ENCODE data around the gene REEP6.
A peak's percentile ranks its signal among the peaks of the same experiment; 100 is the strongest.
"Not testable (repeated sequence)": the region's sequence is repeated elsewhere in the genome, so short reads cannot be mapped to it uniquely, and the experiment has no call there.

The REEP6 gene

DNA sequence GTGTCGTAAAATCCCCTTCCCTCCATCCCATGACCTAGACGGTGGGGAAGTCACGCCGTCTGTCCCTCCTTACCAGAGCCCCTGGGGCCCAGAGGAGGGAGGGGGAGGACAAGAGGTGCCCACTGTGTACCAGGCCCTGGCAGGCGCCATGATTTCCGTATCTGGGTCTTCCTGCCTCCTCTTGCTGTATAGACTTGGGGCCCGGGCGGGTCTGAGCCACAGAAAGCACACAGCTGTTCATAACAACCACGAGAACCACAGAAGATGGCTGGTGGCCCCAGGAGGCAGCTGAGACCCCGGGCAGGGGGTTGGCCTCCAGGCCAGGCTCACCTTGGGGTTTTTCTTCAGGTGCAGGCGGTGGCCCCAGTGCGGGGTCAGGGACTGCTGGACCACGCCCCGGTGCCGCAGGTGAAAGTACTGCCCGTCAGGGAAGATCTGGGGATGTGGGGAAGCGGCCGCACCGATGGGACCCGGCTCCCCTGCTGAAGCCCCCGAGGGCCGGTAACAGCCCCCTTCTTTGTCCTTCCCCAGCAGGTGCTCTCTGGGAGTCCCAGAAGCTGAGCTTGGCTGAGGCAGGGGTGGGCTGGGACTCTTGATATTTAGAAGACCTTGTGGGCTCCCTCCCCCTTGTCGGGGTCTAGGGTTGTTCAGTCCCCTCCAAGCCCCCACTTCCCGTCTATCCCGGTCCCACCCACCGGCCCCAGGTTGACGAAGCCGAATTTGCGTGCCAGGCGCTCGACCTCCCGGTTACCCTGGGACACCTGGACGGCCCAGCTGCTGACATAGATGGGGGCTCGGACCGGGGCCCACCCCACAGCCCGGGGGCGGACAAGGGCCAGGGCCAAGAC, 1.3 kb upstream of the REEP6 start:
- no peak for DNase-seq (ENCODE audit: low spot score)

DNA sequence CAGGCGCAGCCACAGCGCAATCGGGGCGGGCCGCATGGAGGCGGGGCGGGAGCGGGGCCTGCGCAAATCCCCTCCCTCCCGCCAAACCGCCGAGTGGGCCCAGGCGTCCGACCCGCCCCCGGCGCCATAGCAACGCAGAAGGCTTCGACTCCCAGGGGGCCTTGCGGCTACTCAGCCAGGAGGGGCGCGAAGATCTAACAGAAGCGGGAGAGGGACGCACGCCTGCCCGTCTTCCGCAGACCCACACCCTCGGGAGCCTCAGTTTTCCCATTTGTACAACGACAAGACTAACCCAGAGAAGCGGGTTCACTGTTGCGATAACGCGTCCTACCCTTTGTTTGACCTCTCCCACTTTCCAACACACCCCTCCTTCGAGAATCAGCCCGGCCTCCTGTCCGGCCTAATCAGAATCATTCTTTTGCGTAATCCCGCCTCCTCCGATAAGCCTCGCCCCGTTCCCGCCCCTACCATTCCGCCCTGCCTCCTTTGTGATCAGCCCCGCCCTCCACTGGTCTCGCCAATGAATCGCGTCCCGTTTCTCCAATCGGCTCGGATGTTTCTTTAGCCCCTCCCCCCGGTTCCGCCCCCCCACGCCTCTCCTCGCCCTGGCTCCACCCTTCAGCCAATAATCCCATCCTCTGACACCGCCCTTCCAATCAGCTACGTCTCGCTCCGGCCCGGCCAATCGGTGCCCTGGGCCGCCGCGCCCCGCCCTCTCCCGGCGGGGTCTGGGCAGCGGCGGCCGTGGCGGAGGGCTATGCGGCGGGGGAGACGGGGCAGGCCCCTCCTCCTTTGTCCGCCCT, 469 bp upstream of the REEP6 start, which contains the start of gene PCSK4:
TSS of gene PCSK4 (minus strand) at position 40 of the 803 bp plus-strand sequence. CDS start at position 36, 4 bp downstream.
- peak; percentile 98 for DNase-seq (ENCODE audit: low spot score)

DNA sequence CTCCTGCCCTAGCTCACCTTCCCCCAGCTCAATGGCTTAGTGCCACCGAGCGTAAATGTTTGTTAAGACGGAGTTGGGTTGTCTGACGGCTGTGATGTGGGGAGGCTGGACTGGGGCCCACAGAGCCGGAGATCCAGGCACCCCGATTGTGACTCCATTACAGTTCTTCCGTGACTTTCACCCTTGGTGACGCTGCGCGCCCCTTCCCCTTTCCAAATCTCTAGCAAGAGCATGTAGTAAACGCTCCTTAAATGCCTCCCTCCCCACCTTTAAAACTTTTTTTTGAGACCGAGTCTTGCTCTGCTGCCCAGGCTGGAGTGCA, 829 bp downstream of the REEP6 start:
- no peak for DNase-seq (ENCODE audit: low spot score)

DNA sequence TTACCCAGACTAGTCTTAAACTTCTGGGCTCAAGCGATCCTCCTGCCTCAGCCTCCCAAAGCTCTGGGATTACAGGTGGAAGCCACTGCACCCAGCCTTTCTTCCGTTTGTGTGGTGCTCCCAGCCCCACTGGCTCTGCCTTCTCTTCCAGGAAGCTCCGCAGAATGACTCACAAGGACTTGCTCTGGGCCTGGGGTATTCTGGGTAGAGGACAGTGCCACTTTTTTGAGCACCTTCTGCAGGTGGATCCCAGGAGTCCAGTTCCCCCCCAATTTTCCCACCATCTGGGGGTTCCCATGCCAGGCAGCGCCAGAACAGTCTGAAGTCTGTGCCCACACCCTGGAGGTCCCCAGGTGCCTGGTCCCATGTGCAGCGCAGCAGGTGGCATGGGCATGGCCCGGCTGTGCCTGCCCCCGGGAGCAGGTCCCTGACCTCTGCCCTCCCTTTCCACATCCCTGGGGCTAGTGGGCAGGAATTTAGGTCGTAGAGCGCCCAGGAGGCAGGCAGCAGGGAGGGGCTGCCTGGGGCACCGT, 1.6 kb downstream of the REEP6 start:
- no peak for DNase-seq (ENCODE audit: low spot score)

DNA sequence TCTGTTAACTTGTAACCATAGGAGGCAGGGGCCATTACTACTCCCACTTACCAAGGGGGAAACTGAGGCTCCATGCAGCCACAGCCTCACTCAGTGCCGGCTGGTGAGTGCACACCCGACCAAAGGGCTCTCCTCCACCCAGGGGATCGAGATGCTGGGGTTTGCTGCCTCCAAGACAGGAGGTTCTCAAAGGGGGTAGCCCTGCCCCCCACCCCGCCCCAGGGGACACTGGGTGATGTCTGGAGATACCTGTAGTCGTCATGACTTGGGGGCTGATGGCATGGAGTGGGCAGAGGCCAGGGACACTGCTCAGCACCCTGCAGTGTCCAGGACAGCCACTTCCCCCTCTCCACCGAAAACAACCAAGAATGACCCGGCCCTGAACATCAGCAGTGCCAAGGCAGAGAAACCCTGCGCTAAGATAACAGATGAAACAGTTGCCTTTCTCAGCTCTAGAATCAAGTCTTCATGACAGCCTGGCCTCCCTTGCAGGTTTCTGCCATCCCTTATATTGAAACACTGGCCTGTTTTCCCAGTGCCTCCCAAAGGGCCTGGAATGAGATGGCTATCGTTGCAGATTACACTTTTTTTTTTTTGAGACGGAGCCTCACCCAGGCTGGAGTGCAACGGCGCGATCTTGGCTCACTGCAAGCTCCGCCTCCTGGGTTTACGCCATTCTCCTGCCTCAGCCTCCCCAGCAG, 3.3 kb downstream of the REEP6 start:
- DNase-seq (ENCODE audit: low spot score) = peak; percentile 65

DNA sequence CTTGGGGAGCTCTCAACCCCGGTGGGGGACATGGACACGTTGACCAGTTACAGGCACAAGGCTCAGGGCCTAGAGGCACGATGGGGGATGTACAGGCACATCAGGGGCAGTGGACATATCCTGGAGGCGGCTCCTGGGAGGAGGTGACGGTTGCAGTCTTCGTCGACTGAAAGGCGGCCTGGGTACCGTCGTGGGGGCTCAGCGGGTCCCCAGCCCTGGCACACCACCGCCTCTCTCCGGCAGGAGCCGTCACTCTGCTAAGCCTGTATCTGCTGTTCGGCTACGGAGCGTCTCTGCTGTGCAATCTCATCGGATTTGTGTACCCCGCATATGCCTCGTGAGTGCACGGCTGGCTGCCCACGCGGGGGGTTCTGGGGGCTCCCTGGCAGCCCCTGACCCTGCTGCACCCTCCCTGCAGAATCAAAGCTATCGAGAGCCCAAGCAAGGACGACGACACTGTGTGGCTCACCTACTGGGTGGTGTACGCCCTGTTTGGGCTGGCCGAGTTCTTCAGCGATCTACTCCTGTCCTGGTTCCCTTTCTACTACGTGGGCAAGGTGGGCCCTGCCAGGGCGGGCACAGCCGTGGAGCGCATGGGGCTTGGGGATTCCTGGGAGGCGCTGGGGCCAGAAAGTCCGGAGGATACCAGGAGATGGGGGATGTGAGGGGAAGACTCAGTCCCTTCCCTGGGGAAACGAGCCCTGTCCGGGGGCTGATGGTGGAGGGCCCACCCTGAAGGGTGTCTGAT, 4.2 kb downstream of the REEP6 start:
- DNase-seq (ENCODE audit: low spot score) = no peak

DNA sequence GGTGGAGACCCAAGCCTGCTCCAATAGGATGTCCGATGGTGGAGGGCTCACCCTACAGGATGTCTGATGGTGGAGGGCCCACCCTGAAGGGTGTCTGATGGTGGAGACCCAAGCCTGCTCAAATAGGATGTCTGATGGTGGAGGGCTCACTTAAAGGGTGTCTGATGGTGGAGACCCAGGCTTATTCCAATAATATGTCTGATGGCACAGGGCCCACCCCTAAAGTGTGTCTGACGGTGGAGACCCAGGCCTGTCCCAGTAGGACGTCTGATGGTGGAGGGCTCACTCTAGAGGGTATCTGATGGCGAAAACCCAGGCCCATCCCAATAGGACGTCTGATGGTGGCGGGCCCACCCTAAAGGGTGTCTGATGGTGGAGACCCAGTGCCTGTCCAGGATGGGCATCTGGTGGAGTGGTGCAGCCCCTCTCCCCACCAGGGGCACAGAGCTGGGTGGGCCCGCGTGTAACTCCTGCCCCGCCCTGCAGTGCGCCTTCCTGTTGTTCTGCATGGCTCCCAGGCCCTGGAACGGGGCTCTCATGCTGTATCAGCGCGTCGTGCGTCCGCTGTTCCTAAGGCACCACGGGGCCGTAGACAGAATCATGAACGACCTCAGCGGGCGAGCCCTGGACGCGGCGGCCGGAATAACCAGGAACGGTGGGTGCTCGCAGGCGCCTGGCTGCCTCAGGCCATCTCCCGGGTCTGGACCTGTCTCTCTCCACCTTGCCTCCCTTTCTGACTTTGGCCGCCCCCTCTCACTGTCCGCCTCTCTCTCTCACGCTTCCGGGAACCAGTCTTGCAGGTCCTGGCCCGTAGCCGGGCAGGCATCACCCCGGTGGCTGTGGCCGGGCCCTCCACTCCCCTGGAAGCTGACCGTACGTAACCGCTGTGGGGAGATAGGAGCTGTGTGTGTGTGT, 5.1 kb downstream of the REEP6 start:
- no peak for DNase-seq (ENCODE audit: low spot score)

DNA sequence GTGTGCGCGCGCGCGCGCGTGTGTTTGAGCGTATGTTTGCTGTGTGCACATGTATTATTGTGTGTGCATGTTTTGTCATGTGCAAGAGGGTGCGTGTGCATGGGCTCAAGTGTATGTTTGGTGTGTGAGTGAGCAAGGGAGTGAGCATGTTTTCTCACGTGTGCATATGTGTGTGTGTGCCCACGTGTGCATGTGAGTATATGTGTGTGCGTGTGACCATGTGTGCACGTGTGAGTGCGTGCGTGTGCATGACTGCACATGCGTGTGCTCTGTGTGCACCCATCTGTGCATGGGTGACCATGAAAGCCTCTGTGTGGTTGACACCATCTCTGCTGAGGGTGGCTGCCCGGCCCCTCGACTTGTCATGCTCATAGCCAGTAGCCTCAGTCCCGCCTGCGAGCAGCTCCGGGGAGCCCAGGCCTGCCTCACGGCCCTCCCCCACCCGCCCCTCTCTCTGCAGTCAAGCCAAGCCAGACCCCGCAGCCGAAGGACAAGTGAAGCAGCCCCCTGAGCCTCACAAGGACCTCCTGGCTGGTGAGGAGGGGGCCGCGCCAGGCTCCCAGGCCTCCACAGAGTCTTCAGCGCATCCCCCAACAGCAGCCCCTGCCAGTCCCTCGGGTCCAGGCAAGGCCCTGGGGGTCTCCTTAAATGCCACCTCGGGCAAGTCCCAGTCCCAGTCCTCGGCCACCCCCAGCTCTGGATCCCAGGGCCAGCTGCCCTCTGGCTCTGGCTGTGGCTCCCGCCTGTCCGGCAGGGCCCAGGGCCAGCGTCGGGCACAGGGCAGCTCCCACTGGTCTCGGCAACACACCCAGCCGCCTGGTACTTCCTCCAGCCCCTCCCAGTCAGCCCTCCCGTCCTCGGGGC, 6.0 kb downstream of the REEP6 start:
- DNase-seq (ENCODE audit: low spot score) = no peak

DNA sequence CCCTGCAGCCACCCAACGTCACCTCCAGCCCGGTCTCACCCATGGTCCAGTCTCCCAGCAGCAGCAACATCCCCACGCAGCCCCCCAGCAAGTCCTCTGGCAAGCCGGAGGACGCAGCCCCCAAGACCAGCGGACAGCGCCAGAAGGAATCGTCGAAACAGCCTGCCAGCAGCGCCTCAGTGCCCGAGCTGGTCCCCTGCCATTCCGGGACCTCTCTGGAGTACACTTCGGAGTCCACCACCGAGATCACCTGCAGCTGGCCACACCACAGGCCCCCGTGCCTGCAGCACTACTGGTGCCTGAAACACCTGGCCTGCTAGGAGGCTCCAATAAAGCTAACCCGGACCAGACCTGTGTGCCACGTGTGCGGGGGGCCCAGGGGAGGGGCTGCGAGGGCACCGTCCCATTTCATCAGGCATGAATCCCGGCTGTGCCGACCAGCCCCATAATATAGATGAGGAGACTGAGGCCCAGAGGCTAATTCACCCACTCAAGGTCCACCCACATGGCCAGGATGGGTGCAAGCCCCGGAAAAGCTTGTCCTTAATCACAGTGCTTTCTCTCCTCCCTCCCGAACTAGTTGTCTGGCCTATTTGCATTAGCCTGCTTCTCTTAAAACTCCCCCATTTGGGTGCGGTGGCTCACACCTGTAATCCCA, 6.7 kb downstream of the REEP6 start:
- no peak for DNase-seq (ENCODE audit: low spot score)

DNA sequence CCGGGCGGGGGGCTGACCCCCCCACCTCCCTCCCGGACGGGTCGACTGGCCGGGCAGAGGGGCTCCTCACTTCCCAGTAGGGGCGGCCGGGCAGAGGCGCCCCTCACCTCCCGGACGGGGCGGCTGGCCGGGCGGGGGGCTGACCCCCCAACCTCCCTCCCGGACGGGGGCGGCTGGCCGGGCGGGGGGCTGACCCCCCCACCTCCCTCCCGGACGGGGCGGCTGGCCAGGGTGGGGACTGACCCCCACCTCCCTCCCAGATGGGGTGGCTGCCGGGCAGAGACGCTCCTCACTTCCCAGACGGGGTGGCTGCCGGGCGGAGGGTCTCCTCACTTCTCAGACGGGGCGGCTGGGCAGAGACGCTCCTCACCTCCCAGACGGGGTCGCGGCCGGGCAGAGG, 8.2 kb downstream of the REEP6 start:
- DNase-seq (ENCODE audit: low spot score) = not testable (repeated sequence)

DNA sequence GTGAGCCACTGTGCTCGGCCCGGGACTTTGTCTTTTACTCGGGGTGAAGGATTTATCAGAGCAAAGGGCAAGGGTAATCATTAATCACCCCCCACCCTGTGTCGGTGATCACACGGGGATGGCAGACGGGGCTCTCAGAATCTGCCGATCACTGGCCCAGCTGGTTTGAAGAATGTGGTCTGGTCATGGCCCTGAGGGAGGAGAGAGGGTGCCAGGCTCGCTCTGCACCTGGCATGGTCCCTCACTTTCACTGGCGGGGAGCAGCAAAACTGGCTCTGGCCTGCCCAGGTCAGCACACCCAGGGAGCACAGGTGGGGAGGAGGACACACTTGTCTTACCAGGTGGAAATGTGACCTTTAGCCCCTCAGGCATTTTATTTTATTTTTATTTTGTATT, 10.2 kb downstream of the REEP6 start:
- no peak for DNase-seq (ENCODE audit: low spot score)

DNA sequence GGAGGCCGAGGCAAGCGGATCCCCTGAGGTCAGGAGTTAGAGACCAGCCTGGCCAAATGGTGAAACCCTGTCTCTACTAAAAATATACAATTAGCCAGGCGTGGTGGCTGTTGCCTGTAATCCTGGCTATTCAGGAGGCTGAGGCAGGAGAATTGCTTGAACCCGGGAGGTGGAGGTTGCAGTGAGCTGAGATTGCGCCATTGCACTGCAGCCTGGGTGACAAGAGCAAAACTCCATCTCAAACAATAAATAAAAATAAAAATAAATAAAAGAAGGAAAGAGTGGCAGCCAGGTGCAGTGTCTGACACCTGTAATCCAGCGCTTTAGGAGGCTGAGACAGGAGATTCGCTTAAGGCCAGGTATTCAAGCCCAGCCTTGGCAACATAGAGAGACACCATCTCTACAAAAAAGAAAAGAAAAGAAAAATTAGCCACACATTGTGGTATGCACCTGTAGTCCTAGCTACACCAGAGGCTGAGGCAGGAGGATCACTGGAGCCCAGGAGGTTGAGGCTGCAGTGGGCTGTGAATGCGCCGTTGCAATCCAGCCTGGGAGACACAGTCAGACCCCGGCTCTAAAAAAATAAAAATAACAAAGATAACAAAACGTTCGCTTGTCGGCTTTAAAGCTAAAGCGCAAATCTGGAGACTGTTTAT, 11.6 kb downstream of the REEP6 start:
- DNase-seq (ENCODE audit: low spot score) = no peak

DNA sequence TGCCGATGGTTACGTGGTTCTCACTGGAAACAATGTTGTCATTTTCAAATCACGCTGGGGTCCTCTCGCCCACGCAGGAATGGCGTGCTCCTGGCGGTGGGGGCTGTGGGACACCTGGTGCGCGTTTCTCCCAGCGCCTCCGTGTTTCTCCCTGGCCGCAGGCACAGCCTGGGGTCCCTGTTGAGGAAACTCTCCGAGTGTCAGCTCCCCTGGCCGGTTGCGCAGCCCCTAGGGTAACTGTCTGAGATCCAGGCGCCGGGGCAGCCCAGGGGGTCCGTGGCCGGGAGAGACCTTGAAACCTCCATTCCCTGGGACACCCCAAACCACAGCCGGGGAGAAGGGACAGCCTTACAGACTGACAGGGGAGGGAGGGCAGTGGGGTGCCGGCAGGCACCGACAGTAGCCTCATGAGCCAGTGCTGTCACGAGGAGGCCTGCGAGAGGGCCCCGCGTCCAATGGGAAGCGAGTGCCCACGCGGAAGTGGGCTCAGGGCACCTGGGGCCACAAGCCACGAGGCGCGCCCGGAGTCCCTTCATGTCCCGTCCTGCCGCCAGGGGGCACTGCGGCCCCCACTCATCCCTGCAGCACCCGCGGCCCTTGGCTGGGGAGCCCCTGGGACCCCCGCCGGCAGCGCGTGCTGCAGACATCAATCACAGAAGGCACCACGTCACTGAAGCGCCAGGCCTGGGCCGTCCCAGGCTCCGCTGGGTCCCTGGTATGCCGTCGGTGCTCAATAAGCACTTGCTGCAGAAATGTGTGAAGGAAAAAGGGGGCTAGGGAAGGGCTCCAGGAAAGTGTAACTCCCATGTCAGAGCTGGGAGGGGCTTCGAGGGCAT, 12.3 kb downstream of the REEP6 start:
- DNase-seq (ENCODE audit: low spot score) = peak; percentile 60

DNA sequence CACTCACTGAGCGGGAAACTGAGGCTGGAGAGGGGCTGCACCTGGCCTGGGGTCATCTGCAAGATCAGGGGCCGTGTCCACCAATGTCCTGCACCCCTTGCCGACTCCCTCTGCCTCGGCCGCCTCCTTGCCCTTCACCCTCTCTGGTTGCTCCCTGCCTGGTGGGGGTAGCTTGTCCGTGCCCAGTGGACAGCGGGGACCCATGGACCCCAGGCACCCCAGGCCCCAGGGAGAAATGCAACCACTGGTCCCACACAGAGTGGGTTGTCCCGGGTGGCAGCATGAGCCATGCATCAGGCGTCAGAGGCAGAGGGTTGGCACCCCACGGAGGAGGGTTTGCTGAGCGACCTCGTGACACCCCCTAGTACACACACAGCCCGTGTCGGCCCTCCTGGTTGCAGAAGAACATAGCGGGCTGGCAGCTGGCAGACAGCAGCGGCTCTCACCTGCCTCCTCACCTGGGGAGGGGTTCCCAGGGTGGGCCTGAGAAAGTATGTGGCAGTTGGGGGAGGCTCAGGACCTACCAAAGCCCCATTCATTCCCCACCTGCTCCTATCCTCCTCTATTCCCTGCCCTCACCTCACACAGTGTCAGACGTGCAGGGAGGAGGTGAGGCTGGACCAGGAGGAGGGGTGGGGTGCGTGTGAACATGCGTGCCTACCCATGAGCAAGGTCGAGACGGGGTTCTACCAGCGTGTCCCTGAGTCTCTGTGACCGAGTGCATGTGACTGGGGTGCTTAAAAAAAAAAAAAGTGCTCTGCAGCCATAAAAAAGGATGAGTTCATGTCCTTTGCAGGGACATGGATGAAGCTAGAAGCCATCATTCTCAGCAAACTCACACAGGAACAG, 13.2 kb downstream of the REEP6 start:
- no peak for DNase-seq (ENCODE audit: low spot score)

DNA sequence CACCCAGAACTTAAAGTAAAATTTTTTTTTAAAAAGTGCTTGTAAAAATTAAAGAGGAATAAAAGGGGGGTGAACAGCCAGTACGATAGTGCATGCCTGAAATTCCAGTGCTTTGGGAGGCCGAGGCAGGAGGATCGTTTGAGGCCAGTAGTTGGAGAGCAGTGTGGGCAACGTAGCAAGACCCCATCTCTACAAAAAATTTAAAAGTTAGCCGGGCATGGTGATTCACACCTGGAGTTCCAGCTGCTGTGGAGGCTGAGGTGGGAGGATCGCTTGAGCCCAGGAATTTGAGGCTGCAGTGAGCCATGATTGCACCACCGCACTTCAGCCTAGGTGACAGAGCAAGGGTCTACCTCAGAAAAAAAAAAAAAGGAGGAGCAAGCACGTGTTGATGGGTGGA, 14.0 kb downstream of the REEP6 start:
- no peak for DNase-seq (ENCODE audit: low spot score)

All from SK-N-DZ (cell line).